Measurements from ENCODE around the gene NR3C1. TPM values are rescaled to one million over a fixed set of nuclear protein-coding genes. Genes with fewer than 3 reads are reported as not detected.
A peak's percentile ranks its signal among the peaks of the same experiment; 100 is the strongest.

Gene NR3C1
- total RNA-seq, 4 donors from 2014 or later: 40.4 to 55.0 (median 45.2) TPM

DNA sequence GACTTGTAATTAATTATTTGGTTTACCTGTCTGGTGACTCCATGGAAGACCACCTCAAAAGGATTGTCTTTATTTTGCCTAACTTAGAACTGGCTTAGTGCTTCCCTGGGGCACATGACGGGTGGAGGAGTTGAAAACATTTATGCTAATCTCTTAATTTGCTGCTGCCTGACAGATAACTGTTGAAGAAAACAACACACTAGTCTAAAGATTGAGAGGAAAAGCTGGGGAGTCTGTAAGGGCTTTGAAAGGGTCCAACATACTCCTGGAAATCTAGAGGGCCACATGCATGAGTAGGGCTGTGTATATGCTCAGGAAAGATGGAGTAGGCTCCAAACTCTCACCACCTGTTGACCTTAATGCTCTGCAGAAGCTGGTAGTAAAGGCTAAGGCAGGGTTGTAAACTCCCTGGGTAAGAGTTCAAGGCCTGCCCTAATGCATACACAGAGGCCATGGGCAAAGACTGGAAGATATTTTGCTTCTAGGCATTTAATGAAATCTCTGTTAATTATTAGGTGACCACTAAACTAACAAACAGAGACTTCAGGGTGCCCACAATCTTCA lies 40.7 kb downstream of the NR3C1 start:
- TF ChIP-seq POLR2A (IDR thresholded peaks at IDR 0.05): no peak
- no peak for TF ChIP-seq CTCF (IDR thresholded peaks at IDR 0.05)
- intact Hi-C loops (cut with DNase I; ENCODE audit: low total_unique reads): no loop called here
- 83 to 85% methylated on average over 1 of the region's 1 CpG for WGBS, 2 donors

GRCh38 chr5:143361438-143361837 lies 42.0 kb downstream of the NR3C1 start:
- intact Hi-C loops (cut with DNase I; ENCODE audit: low total_unique reads): no loop called here
- no peak for TF ChIP-seq CTCF (IDR thresholded peaks at IDR 0.05)
- H3K4me3 ChIP-seq (ENCODE audit: low read depth, poor library complexity, severe bottlenecking): no peak overlapping the region
- DNase-seq (ENCODE audit: low spot score in 2 of 2): no peak
- WGBS, 2 donors: 83 to 87% methylated on average over 3 of the region's 3 CpGs

More for the DNA sequence above, 40.7 kb downstream of the NR3C1 start:
- H3K4me3 ChIP-seq (ENCODE audit: low read depth, poor library complexity, severe bottlenecking): no peak overlapping the region
- DNase-seq (ENCODE audit: low spot score in 2 of 2): no peak

- H3K4me3 ChIP-seq (ENCODE audit: low read depth, poor library complexity, severe bottlenecking): no peak overlapping the region
- intact Hi-C loops (cut with DNase I; ENCODE audit: low total_unique reads): no loop called here
- no peak for DNase-seq (ENCODE audit: low spot score in 2 of 2)
- TF ChIP-seq POLR2A (IDR thresholded peaks at IDR 0.05) (no peak), CTCF (IDR thresholded peaks at IDR 0.05) (no peak)
These were observed 42.7 kb downstream of the NR3C1 start for GRCh38 chr5:143360755-143361154.

GRCh38 chr5:143359869-143360268 lies 43.6 kb downstream of the NR3C1 start:
- 75 to 94% methylated on average over 2 of the region's 2 CpGs for WGBS, 2 donors

DNA sequence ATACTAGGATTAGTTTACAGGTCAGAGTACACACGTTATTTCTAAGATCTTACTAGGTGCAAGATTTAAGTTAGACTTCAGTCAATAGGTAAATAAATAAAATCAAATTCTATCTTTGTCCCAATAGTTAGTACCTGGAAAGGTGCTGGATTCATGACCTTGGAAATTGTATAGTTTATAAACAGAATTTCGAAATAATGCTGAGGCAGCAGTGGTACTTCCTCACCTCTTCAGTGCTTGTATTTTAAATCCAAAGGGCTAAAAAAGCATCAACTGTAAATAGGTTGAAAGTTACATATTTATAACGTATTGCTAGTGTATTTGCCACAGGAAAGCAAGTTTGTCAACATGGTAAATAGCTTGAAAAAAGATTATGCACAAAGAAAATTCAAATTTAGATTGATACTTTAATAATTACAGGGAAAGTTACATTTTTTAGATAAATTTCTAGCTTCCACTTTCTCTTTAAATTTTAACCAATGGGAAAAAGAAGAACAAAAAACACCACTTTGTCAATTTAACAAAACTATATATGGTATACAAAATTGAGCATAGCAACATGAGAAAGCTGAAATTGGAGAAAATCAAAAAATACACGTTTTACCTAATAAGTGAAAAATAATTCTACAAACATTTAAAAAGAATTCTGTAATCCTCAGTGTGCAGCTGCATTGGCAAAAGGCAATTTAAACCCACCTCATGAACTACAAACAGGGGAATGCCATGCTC lies 46.5 kb downstream of the NR3C1 start:
- no peak for DNase-seq (ENCODE audit: low spot score in 2 of 2)
- H3K4me3 ChIP-seq (ENCODE audit: low read depth, poor library complexity, severe bottlenecking): no peak overlapping the region
- intact Hi-C loops (cut with DNase I; ENCODE audit: low total_unique reads): no loop called here
- TF ChIP-seq CTCF (IDR thresholded peaks at IDR 0.05) (no peak), POLR2A (IDR thresholded peaks at IDR 0.05) (no peak)
- WGBS, 2 donors: 58 to 60% methylated on average over 4 of the region's 4 CpGs

More at GRCh38 chr5:143359869-143360268, 43.6 kb downstream of the NR3C1 start:
- no peak overlapping the region for H3K4me3 ChIP-seq (ENCODE audit: low read depth, poor library complexity, severe bottlenecking)
- no peak for TF ChIP-seq POLR2A (IDR thresholded peaks at IDR 0.05)
- no peak for TF ChIP-seq CTCF (IDR thresholded peaks at IDR 0.05)
- intact Hi-C loops (cut with DNase I; ENCODE audit: low total_unique reads): no loop called here
- no peak for DNase-seq (ENCODE audit: low spot score in 2 of 2)

GRCh38 chr5:143355710-143356109 lies 47.8 kb downstream of the NR3C1 start:
- intact Hi-C loops (cut with DNase I; ENCODE audit: low total_unique reads): no loop called here
- DNase-seq (ENCODE audit: low spot score in 2 of 2): peak; percentile 89 to 91
- TF ChIP-seq CTCF (IDR thresholded peaks at IDR 0.05): no peak
- TF ChIP-seq POLR2A (IDR thresholded peaks at IDR 0.05): no peak
- no peak overlapping the region for H3K4me3 ChIP-seq (ENCODE audit: low read depth, poor library complexity, severe bottlenecking)
